Measurements from ENCODE around the gene BSG. TPM values are rescaled to one million over a fixed set of nuclear protein-coding genes. Genes with fewer than 3 reads are reported as not detected.

Gene BSG
- total RNA-seq, 1 donor from 2014 or later: 144 TPM

GRCh38 chr19:611481-611868, 39.1 kb downstream of the BSG start:
- H3K4me3 ChIP-seq (ENCODE audit: low read length in 3 of 3): no peak overlapping the region

GRCh38 chr19:612941-613340, 40.5 kb downstream of the BSG start:
- Histone ChIP-seq H3K9ac (ENCODE audit: low read depth in 1 of 3, low read length in 3 of 3) (no peak overlapping the region), H3K9me3 (ENCODE audit: control insufficient read depth in 3 of 3, low read length in 3 of 3) (no peaks in the 10 kb centered on the region), H3K4me3 (ENCODE audit: low read length in 3 of 3) (no peak overlapping the region), H3K4me1 (ENCODE audit: control insufficient read depth in 3 of 3, insufficient read depth in 3 of 3, low read length in 3 of 3) (peaks cover 0 to 7% (median 5%) of the 10 kb centered on the region in 3 donors), H3K27me3 (ENCODE audit: control insufficient read depth in 3 of 3, insufficient read depth in 3 of 3, low read length in 3 of 3) (peaks cover 7 to 47% (median 11%) of the 10 kb centered on the region in 3 donors), H3K27ac (ENCODE audit: low read depth, low read length) (no peak overlapping the region), H3K36me3 (ENCODE audit: control insufficient read depth in 3 of 3, insufficient read depth in 3 of 3, low read length in 3 of 3) (peaks cover 0 to 9% (median 5%) of the 10 kb centered on the region in 3 donors)

More at GRCh38 chr19:611481-611868, 39.1 kb downstream of the BSG start:
- Histone ChIP-seq H3K9me3 (ENCODE audit: control insufficient read depth in 3 of 3, low read length in 3 of 3) (no peaks in the 10 kb centered on the region), H3K36me3 (ENCODE audit: control insufficient read depth in 3 of 3, insufficient read depth in 3 of 3, low read length in 3 of 3) (peaks cover 0 to 4% (median 0%) of the 10 kb centered on the region in 3 donors), H3K27me3 (ENCODE audit: control insufficient read depth in 3 of 3, insufficient read depth in 3 of 3, low read length in 3 of 3) (peaks cover 7 to 53% (median 11%) of the 10 kb centered on the region in 3 donors), H3K9ac (ENCODE audit: low read depth in 1 of 3, low read length in 3 of 3) (no peak overlapping the region), H3K4me1 (ENCODE audit: control insufficient read depth in 3 of 3, insufficient read depth in 3 of 3, low read length in 3 of 3) (peaks cover 0 to 7% (median 5%) of the 10 kb centered on the region in 3 donors), H3K27ac (ENCODE audit: low read depth, low read length) (no peak overlapping the region)

- peaks cover 7 to 41% (median 8%) of the 10 kb centered on the region in 3 donors for H3K27me3 ChIP-seq (ENCODE audit: control insufficient read depth in 3 of 3, insufficient read depth in 3 of 3, low read length in 3 of 3)
- no peak overlapping the region for H3K4me3 ChIP-seq (ENCODE audit: low read length in 3 of 3)
- no peaks in the 10 kb centered on the region for H3K9me3 ChIP-seq (ENCODE audit: control insufficient read depth in 3 of 3, low read length in 3 of 3)
Measured at GRCh38 chr19:613732-614567, 41.6 kb downstream of the BSG start.

GRCh38 chr19:615619-616018, 43.2 kb downstream of the BSG start:
- no peak overlapping the region for H3K27ac ChIP-seq (ENCODE audit: low read depth, low read length)
- peaks cover 7 to 31% (median 7%) of the 10 kb centered on the region in 3 donors for H3K27me3 ChIP-seq (ENCODE audit: control insufficient read depth in 3 of 3, insufficient read depth in 3 of 3, low read length in 3 of 3)
- no peaks in the 10 kb centered on the region for H3K9me3 ChIP-seq (ENCODE audit: control insufficient read depth in 3 of 3, low read length in 3 of 3)
- peaks cover 0 to 7% (median 5%) of the 10 kb centered on the region in 3 donors for H3K4me1 ChIP-seq (ENCODE audit: control insufficient read depth in 3 of 3, insufficient read depth in 3 of 3, low read length in 3 of 3)
- no peak overlapping the region for H3K4me3 ChIP-seq (ENCODE audit: low read length in 3 of 3)
- no peak overlapping the region for H3K9ac ChIP-seq (ENCODE audit: low read depth in 1 of 3, low read length in 3 of 3)
- H3K36me3 ChIP-seq (ENCODE audit: control insufficient read depth in 3 of 3, insufficient read depth in 3 of 3, low read length in 3 of 3): peaks cover 21 to 33% (median 27%) of the 10 kb centered on the region in 3 donors

More at GRCh38 chr19:613732-614567, 41.6 kb downstream of the BSG start:
- Histone ChIP-seq H3K36me3 (ENCODE audit: control insufficient read depth in 3 of 3, insufficient read depth in 3 of 3, low read length in 3 of 3) (peaks cover 8 to 19% (median 15%) of the 10 kb centered on the region in 3 donors), H3K4me1 (ENCODE audit: control insufficient read depth in 3 of 3, insufficient read depth in 3 of 3, low read length in 3 of 3) (peaks cover 0 to 7% (median 5%) of the 10 kb centered on the region in 3 donors), H3K27ac (ENCODE audit: low read depth, low read length) (no peak overlapping the region), H3K9ac (ENCODE audit: low read depth in 1 of 3, low read length in 3 of 3) (no peak overlapping the region)

GRCh38 chr19:616062-616700, 43.8 kb downstream of the BSG start:
- Histone ChIP-seq H3K9me3 (ENCODE audit: control insufficient read depth in 3 of 3, low read length in 3 of 3) (no peaks in the 10 kb centered on the region), H3K4me1 (ENCODE audit: control insufficient read depth in 3 of 3, insufficient read depth in 3 of 3, low read length in 3 of 3) (peaks cover 0 to 1% (median 0%) of the 10 kb centered on the region in 3 donors), H3K27me3 (ENCODE audit: control insufficient read depth in 3 of 3, insufficient read depth in 3 of 3, low read length in 3 of 3) (peaks cover 5 to 26% (median 7%) of the 10 kb centered on the region in 3 donors), H3K27ac (ENCODE audit: low read depth, low read length) (no peak overlapping the region), H3K36me3 (ENCODE audit: control insufficient read depth in 3 of 3, insufficient read depth in 3 of 3, low read length in 3 of 3) (peaks cover 21 to 33% (median 29%) of the 10 kb centered on the region in 3 donors), H3K9ac (ENCODE audit: low read depth in 1 of 3, low read length in 3 of 3) (no peak overlapping the region), H3K4me3 (ENCODE audit: low read length in 3 of 3) (no peak overlapping the region)

GRCh38 chr19:616747-617526, 44.5 kb downstream of the BSG start:
- Histone ChIP-seq H3K27me3 (ENCODE audit: control insufficient read depth in 3 of 3, insufficient read depth in 3 of 3, low read length in 3 of 3) (peaks cover 5 to 25% (median 7%) of the 10 kb centered on the region in 3 donors), H3K27ac (ENCODE audit: low read depth, low read length) (no peak overlapping the region), H3K36me3 (ENCODE audit: control insufficient read depth in 3 of 3, insufficient read depth in 3 of 3, low read length in 3 of 3) (peaks cover 22 to 37% (median 35%) of the 10 kb centered on the region in 3 donors)

GRCh38 chr19:617551-618246, 45.3 kb downstream of the BSG start:
- Histone ChIP-seq H3K27me3 (ENCODE audit: control insufficient read depth in 3 of 3, insufficient read depth in 3 of 3, low read length in 3 of 3) (peaks cover 5 to 22% (median 7%) of the 10 kb centered on the region in 3 donors), H3K9me3 (ENCODE audit: control insufficient read depth in 3 of 3, low read length in 3 of 3) (no peaks in the 10 kb centered on the region), H3K4me1 (ENCODE audit: control insufficient read depth in 3 of 3, insufficient read depth in 3 of 3, low read length in 3 of 3) (no peaks in the 10 kb centered on the region), H3K36me3 (ENCODE audit: control insufficient read depth in 3 of 3, insufficient read depth in 3 of 3, low read length in 3 of 3) (peaks cover 23 to 40% (median 38%) of the 10 kb centered on the region in 3 donors), H3K4me3 (ENCODE audit: low read length in 3 of 3) (no peak overlapping the region), H3K9ac (ENCODE audit: low read depth in 1 of 3, low read length in 3 of 3) (no peak overlapping the region), H3K27ac (ENCODE audit: low read depth, low read length) (no peak overlapping the region)

More at GRCh38 chr19:616747-617526, 44.5 kb downstream of the BSG start:
- Histone ChIP-seq H3K9me3 (ENCODE audit: control insufficient read depth in 3 of 3, low read length in 3 of 3) (no peaks in the 10 kb centered on the region), H3K9ac (ENCODE audit: low read depth in 1 of 3, low read length in 3 of 3) (no peak overlapping the region), H3K4me3 (ENCODE audit: low read length in 3 of 3) (no peak overlapping the region), H3K4me1 (ENCODE audit: control insufficient read depth in 3 of 3, insufficient read depth in 3 of 3, low read length in 3 of 3) (no peaks in the 10 kb centered on the region)

- no peak overlapping the region for H3K4me3 ChIP-seq (ENCODE audit: low read length in 3 of 3)
- H3K4me1 ChIP-seq (ENCODE audit: control insufficient read depth in 3 of 3, insufficient read depth in 3 of 3, low read length in 3 of 3): no peaks in the 10 kb centered on the region
- H3K36me3 ChIP-seq (ENCODE audit: control insufficient read depth in 3 of 3, insufficient read depth in 3 of 3, low read length in 3 of 3): peaks cover 26 to 45% (median 41%) of the 10 kb centered on the region in 3 donors
- H3K27me3 ChIP-seq (ENCODE audit: control insufficient read depth in 3 of 3, insufficient read depth in 3 of 3, low read length in 3 of 3): peaks cover 5 to 16% (median 7%) of the 10 kb centered on the region in 3 donors
- H3K27ac ChIP-seq (ENCODE audit: low read depth, low read length): no peak overlapping the region
- no peaks in the 10 kb centered on the region for H3K9me3 ChIP-seq (ENCODE audit: control insufficient read depth in 3 of 3, low read length in 3 of 3)
- H3K9ac ChIP-seq (ENCODE audit: low read depth in 1 of 3, low read length in 3 of 3): no peak overlapping the region
Measured at GRCh38 chr19:618247-618619, 45.8 kb downstream of the BSG start.

- H3K4me1 ChIP-seq (ENCODE audit: control insufficient read depth in 3 of 3, insufficient read depth in 3 of 3, low read length in 3 of 3): no peaks in the 10 kb centered on the region
- peaks cover 29 to 50% (median 41%) of the 10 kb centered on the region in 3 donors for H3K36me3 ChIP-seq (ENCODE audit: control insufficient read depth in 3 of 3, insufficient read depth in 3 of 3, low read length in 3 of 3)
- H3K4me3 ChIP-seq (ENCODE audit: low read length in 3 of 3): no peak overlapping the region
- H3K9me3 ChIP-seq (ENCODE audit: control insufficient read depth in 3 of 3, low read length in 3 of 3): no peaks in the 10 kb centered on the region
- no peak overlapping the region for H3K9ac ChIP-seq (ENCODE audit: low read depth in 1 of 3, low read length in 3 of 3)
- H3K27me3 ChIP-seq (ENCODE audit: control insufficient read depth in 3 of 3, insufficient read depth in 3 of 3, low read length in 3 of 3): peaks cover 5 to 16% (median 7%) of the 10 kb centered on the region in 3 donors
- no peak overlapping the region for H3K27ac ChIP-seq (ENCODE audit: low read depth, low read length)
Measured at GRCh38 chr19:618674-619285, 46.4 kb downstream of the BSG start.

Data from skeletal muscle tissue (tissue), 4 donors.